Fibroblast of villous mesenchyme (primary cell): ENCODE measurements around the gene DYNLL1. TPM values are rescaled to one million over a fixed set of nuclear protein-coding genes. Genes with fewer than 3 reads are reported as not detected.
"Not testable (repeated sequence)": the region's sequence is repeated elsewhere in the genome, so short reads cannot be mapped to it uniquely, and the experiment has no call there.

Experiments
- DNase-seq: peaks from one replicate; pipeline ENCODE4 v3.0.0-alpha.2; 2010; ENCODE audit warnings: low read depth
- H3K4me3 ChIP-seq: 2 replicates; pipeline ENCODE4 v1.5.1; 2011; ENCODE audit warnings: low read depth, mild to moderate bottlenecking, low read length
- total RNA-seq: library from RNA; depleted of rRNA; stranded (reverse); fragments of >200 nt; gene quantifications from 2 replicates; pipeline ENCODE4 v1.2.3, GENCODE V29; 2012
- TF ChIP-seq, protein P1 (sequence below): IDR thresholded peaks from 2 replicates; pipeline ENCODE4 v1.5.1; 2012; ENCODE audit warnings: low read depth, mild to moderate bottlenecking, low read length; ENCODE audit not compliant: insufficient read depth

Gene DYNLL1
- total RNA-seq, 1 donor: 280 TPM

DNA sequence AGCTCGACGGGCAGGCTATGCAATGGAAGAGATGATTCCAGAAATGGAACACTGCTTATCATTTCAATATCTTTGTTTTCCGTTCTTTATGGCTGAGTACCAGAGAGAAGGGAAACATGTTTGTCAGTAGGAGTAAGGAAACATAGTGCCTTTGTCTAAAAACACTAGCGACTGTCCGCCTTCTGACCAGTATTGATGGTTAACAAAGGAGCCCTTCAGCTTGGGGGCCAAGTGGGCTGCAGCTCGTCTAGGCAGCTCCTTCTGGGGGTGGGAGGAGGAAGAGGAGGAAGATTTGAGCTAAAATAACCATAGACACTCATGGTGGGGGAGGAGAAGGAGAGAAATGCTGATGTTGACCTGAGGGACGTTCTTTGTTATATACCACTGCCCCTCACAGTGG, 18.1 kb downstream of the DYNLL1 start:
- no peak overlapping the region for H3K4me3 ChIP-seq
- TF ChIP-seq, protein P1, sequence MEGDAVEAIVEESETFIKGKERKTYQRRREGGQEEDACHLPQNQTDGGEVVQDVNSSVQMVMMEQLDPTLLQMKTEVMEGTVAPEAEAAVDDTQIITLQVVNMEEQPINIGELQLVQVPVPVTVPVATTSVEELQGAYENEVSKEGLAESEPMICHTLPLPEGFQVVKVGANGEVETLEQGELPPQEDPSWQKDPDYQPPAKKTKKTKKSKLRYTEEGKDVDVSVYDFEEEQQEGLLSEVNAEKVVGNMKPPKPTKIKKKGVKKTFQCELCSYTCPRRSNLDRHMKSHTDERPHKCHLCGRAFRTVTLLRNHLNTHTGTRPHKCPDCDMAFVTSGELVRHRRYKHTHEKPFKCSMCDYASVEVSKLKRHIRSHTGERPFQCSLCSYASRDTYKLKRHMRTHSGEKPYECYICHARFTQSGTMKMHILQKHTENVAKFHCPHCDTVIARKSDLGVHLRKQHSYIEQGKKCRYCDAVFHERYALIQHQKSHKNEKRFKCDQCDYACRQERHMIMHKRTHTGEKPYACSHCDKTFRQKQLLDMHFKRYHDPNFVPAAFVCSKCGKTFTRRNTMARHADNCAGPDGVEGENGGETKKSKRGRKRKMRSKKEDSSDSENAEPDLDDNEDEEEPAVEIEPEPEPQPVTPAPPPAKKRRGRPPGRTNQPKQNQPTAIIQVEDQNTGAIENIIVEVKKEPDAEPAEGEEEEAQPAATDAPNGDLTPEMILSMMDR: no peak
- DNase-seq: no peak

DNA sequence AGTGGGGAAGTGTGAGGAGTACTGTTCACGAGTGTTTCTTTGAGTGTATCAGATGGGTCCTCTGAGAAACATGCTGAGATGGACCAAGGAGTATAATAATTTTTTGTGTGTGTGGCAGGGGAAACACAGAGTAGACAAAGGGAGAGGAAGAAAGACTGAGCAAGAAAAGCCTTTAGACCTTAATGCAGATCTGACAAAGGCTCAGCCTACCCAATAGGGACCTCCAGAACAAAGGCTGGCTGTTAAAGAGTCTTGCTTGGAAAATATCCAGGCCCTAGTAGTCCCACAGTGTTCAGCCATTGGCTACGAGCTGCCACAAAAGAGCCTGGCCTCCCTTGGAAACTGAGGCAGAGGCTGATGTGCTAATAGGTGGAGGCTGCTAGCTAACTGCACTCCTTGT, 19.6 kb downstream of the DYNLL1 start:
- H3K4me3 ChIP-seq: no peak overlapping the region
- no peak for DNase-seq

DNA sequence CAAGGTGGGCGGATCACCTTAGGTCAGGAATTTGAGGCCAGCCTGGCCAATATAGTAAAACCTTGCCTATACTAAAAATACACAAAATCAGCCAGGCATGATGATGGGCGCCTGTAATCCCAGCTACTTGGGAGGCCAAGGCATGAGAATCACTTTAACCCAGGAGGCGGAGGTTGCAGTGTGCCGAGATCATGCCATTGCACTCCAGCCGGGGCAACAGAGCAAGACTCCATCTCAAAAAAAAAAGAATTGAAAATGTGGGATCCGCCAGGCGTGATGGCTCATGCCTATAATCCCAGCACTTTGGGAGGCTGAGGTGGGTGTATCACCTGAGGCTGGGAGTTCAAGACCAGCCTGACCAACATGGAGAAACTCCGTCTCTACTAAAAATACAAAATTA, 23.4 kb downstream of the DYNLL1 start:
- not testable (repeated sequence) for H3K4me3 ChIP-seq, DNase-seq

More for the DNA sequence above, 19.6 kb downstream of the DYNLL1 start:
- TF ChIP-seq, protein P1: no peak

DNA sequence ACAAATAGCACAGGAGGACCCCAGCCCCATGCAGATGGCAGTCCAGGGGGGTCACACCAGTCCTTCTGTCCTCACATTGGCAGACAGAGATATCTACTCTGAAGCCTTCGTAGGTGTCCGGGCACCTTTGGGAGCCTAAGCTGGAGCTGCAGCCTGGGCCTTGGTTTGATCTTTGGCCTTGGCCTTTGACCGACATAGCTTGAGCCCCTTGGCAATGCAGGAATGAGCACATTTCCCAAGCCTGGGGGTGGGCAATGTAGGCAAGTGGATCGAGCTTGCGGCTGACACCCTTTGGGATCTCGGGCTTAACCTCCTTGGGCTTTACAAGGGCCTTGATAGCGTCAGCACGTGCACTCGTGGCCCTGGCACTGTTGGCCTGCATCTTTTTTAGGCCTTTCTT, 26.7 kb downstream of the DYNLL1 start:
- TF ChIP-seq, protein P1: no peak
- no peak for DNase-seq

DNA sequence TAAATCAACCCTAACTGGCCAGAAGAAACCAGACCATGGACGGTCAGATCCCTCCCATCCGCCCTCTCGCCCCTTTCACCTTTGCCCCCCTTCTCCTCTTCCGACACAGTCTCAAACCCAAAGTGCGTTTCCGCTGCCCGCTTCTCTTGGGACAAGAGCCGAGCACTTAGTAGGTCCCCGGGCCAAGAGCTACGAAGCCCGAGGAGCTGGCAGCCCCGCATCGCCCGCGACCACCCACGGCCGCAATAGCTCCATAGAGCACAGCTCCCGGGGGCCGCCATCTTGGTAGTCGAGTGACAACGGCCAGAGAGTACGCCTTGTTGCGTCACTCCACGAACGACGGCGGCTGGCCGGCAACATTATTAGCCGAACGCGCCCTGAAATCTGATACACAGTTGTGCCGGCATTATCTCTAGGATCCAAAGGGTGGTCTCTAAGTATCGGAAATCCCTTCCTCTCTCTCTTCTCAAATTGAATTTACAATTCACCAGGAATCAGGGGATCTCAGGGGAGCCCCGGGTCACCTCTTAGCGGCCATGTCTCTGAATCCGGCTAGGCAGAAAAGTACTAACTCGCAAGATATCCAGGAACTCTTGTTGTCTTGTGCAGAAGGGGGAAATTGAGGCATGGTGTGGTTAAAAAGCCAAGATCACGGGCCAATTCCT, 33.1 kb downstream of the DYNLL1 start, which contains the start of gene COQ5:
COQ5 (minus strand) TSS at position 298 of the 665 bp plus-strand sequence; CDS start at position 281, 17 bp downstream.
- TF ChIP-seq, protein P1: no peak
- peak; percentile 88 for DNase-seq
- H3K4me3 ChIP-seq: peak within 1 kb of the TSS; percentile 60

More for the DNA sequence above, 26.7 kb downstream of the DYNLL1 start:
- no peak overlapping the region for H3K4me3 ChIP-seq

DNA sequence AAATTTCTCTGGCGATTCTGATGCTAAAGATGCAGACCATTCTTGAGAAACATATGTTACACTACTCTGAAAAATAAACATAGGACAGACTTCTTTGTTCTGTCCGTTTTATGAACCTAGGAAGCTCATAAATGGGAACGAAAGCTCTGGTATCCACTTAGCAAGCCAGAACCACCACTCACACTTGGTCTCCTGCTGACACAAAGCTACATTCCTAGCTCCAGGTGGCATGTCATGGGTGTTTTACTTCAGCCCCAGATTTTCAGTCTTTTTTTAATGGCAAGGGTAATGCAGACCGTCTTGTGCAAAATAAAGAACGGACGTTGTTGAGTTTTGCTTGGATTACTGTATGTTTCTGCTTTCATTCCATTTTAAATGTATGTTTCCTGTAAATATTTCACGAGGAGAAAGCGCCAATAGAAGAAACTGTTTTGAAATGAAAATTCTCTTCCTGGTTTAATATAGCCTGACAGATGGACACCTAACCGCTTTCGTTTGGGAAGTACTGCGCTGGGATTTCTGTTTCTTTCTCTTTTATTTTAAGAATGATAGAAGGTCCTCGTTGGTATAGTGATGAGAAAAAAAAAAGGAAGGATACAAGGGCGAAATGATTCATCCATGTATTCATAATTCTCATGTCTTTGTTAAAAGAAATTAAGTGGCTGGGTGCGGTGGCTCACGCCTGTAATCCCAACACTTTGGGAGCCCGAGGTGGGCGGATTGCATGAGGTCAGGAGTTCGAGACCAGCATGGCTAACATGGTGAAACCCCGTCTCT, 33.9 kb downstream of the DYNLL1 start:
- H3K4me3 ChIP-seq: peak overlapping the region; percentile 60
- DNase-seq: peak; percentile 70
- TF ChIP-seq, protein P1: peak; percentile 8

DNA sequence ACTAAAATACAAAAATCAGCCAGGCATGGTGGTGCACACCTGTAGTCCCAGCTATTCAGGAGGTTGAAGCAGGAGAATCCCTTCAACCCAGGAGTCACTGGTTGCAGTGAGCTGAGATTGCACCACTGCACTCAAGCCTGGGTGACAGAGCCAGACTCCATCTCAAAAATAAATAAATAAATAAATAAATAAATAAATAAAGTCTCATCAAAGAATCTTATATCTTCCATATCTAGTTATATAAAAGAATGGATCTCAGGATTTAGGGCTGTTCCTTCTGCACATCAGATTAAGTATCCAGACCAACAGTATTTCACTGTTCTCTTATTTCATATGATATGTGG, 34.5 kb downstream of the DYNLL1 start:
- H3K4me3 ChIP-seq: peak overlapping the region; percentile 60
- not testable (repeated sequence) for DNase-seq
